T-helper 22 cell (primary cell): ENCODE data around the gene FAM107B.
"Not testable (repeated sequence)": the region's sequence is repeated elsewhere in the genome, so short reads cannot be mapped to it uniquely, and the experiment has no call there.

Experiments used
- DNase-seq: peaks from one replicate; pipeline ENCODE4 v3.0.0-alpha.2; 2020; ENCODE audit warnings: low read depth

FAM107B gene

GRCh38 chr10:14601326-14601725, 173.4 kb downstream of the FAM107B start:
- DNase-seq = no peak

DNA sequence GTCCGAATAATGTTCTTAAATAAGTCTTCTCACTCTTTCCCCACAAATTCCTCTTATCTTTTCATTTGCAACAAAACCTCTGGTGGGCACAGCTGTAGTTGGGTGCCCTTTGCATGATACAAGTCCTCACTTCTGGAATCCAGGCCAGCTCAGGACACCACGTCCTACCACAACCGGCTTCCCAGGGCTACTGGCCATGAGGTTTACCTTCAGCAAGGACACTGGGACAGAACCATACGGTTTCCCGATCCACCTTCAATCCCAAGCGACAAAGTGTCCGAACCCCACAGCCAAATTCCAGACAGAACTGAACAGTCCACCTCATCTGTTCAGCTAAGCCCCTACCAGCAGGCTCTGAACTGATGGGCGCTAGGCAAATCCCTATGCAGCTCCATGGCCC, 174.6 kb downstream of the FAM107B start:
- DNase-seq = no peak

DNA sequence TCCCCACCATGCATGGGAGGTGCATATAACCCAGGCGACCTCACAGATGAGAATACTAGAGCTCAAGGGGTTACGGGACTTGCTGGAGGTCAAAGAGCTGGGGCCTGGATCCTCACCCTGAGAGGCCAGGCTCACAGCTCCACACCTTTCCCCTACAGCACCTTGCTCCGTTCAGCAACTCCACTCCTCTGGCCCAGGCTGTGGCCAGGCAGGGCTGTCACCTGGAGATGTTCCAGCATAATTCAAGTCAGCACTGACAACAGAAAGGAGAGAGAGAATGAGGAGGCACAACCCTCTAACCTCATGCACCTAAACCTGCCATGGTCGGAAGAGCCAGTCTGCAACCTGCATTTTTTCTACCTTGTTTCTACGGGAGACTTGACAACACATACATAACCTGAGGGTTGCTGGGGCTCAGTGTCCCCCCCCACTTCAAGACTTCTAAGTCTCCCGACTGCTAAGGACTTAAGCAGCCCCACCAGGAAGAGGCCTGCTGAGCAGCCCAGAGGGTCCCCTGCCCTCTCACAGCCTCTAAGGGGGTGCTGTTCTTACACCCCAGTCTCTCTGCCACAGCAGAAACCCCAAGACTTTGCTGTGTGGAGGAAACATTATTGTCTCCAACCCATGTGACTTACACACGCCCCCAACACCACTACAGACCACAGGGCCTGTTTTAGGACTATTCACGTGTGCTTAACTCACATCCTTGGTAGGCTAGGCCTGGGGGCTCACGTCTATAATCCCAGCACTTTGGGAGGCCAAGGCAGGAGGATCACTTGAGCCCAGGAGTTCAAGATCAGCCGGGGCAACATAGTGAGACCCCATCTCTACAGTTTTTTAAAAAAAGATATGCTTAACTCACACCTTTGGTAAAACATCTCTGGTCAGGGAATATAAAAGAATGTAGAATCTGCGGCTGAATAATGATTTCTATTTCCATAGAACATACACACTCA, 175.6 kb downstream of the FAM107B start:
- DNase-seq = no peak

- DNase-seq = no peak
These were observed 179.0 kb downstream of the FAM107B start for GRCh38 chr10:14595526-14596182.

DNA sequence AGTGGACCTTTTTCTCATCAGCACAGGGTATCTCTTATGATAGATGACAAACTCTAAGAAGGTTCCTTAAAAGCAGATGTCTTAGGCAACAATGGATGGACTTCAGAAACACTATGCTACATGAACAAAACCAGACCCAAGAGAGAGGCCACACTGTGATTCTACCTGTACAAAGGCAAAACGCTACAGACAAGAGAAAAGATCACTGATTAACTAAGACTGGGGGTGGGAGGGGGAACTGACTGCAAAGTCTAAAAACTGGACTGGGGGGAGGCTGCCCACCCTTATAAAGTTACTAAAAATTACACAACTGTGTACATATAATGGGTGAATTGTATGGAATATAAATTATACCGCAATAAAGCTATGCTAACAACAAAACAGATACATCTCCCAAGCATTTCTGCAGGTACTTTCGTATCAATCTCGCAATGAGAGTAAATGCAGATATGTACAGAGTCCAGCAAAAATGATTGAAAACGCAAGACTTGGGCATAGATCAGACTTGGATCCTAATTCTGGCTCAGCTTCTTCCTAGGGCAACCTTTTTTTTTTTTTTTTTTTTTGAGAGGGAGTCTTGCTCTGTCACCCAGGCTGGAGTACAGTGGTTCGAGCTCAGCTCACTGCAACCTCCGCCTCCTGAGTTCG, 179.7 kb downstream of the FAM107B start:
- DNase-seq = no peak

- no peak for DNase-seq
These were observed 180.9 kb downstream of the FAM107B start for GRCh38 chr10:14593806-14594205.

GRCh38 chr10:14592566-14592965, 182.1 kb downstream of the FAM107B start:
- DNase-seq = no peak

DNA sequence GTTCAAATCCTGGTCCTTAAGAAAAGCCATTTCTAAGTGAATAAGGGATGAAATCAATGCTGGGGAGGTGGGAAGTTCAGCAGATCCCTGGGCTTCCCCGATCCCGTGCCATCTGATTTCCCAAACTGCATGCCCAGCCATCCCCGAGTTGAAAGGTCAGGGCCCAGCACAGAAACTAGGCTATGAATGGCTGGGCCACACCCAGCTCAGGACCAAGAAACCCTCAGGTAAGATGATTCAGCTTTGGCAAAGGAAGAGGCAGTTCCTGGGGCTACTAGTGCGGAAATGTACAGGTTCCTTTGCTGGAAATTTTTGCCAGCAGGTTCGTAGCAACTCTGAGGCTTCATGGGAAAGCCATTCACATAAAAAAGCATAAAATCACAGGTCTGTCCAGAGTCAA, 182.7 kb downstream of the FAM107B start:
- no peak for DNase-seq

DNA sequence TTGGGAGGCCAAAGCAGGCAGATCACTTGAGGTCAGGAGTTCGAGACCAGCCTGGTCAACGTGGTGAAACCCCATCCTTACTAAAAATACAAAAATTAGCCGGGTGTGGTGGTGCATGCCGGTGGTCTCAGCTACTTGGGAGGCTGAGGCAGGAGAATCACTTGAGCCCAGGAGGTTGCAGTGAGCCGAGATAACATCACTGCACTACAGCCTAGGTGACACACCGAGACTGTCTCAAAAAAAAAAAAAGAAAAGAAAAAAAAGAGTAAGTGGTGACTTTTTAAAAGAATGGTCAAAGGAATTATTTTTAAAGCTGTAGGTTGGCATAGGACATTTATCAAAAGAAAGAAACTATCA, 185.8 kb downstream of the FAM107B start:
- DNase-seq = not testable (repeated sequence)

GRCh38 chr10:14588084-14588937, 186.4 kb downstream of the FAM107B start:
- peak; percentile 45 for DNase-seq

DNA sequence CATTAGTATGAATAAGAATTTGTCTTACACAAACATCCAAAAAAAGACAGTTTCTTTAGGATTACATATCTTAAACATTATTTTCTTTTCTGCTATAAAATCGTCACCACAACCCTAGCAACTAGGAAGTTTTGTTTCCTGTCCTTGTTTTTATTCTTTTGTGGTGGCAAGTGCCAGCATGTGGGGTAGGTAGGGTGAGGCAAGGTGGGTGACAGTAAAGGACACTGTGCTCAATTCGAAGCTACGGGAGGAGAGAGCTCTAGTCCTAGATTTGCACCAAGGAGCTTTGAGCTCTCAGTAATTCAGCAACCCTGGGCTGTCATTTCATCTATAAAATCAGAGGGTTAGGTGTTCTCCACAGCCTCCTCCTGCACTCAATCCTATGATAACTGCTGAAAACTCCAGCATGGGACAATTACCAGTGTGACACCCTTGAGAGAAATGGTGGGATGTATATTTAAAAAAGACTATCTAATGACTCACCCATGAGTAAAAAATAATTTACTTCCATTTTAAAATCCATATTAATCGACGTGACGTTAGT, 187.1 kb downstream of the FAM107B start:
- no peak for DNase-seq

DNA sequence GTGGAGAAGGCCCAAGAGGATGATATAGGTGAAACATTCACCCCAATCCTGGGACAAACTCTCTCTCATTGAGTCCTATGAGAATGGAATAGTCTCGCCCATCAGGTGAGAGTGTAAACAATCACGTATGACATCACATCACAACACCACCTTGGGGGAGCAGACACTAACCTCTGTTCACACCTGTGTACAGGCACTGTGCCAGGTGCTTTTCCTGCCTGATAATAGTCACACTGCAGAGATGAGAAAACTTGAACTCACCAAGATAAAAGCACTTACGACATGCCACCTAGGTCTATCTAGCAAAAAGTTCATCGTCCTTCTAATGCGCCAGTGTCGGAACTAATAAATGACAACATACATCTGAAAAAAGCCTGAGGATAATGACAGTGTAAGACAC, 187.8 kb downstream of the FAM107B start:
- peak; percentile 79 for DNase-seq

GRCh38 chr10:14585287-14586193, 189.2 kb downstream of the FAM107B start:
- DNase-seq = no peak

DNA sequence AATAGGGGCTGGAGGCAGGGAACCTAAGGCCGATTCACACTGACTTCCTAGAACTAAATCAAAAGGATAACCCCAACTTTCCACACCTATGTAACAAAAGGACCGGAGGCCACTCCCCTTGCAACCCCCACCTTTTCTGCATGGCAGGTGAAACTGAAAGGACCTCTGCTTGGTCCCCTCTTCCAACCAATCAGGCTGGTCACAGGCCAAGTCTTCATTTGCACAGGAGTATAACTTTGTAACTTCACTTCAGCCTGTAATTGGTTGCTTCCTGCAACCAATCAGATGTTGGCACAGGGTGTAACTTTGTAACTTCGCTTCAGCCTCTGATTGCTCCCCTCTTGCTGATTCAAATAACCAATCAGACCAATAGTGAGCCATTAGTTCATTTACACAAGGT, 190.0 kb downstream of the FAM107B start:
- DNase-seq = no peak

DNA sequence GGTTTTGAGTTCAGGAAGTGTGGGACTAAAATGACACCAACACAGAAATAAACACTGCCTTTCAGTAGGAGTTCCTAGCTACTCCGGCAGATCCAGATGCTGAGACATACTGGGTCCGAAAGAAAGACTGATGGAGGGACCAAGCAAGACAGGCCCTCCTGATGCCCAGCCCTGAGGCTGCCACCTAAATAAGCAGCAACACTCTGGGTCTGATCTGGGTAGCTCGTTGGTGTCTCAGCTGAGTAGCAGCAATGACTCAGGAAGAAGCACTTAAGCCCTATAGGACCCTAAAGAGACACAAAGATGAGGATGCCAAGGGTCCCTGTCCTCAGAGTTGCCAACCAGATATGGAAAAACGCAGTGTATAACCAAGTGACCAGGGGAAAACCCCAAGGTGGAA, 190.7 kb downstream of the FAM107B start:
- no peak for DNase-seq

DNA sequence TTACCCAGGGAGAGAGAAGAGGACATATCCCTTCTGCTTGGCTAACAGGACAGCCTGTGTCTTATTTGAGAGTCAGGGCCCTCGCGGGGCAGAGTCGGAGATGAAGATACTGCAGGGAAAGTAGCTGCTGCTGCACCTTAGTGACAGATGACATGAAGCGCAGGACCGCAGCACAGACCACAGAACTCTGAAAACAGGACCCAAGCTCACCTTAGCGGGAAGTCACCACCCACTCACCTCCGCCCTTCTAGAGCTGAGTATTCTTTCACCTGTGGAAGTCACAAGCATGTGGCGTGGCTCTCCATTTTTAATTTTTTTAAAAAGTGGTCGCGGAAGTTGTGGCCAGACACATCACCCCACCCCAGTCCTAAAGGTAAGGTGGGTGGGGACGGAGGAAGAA, 191.4 kb downstream of the FAM107B start:
- DNase-seq = peak; percentile 80

DNA sequence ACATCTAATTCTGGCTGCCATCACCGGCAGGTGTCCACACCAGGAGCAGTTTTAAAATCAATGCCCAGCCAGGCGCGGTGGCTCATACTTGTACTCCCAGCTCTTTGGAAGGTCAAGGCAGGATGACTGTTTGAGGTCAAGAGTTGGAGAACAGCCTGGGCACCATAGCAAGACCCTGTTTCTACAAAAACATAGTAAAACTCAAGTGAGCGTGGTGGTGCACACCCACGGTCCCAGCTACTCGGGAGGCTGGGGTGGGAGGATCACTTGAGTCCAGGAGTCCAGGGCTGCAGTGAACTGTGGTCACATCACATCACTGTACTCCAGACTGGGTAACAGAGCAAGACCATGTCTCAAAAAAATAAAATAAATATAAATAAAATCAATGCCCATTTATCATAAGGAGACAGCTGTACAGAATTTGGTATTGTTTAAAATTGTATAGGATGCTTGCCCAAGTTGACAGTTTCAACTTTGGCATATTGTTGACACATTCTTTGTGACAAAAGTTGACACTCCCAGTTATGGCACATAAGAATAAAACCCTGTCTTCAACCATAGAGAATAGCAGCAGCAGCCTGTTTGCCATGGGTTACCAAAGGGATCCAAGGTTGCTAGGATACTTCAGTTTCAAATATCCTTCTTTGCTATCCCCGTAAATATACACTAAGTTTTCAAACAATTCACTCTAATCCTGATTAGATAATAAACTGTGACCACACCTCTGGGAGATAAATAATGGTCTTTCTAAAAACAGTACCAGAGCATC, 193.0 kb downstream of the FAM107B start:
- DNase-seq = no peak

DNA sequence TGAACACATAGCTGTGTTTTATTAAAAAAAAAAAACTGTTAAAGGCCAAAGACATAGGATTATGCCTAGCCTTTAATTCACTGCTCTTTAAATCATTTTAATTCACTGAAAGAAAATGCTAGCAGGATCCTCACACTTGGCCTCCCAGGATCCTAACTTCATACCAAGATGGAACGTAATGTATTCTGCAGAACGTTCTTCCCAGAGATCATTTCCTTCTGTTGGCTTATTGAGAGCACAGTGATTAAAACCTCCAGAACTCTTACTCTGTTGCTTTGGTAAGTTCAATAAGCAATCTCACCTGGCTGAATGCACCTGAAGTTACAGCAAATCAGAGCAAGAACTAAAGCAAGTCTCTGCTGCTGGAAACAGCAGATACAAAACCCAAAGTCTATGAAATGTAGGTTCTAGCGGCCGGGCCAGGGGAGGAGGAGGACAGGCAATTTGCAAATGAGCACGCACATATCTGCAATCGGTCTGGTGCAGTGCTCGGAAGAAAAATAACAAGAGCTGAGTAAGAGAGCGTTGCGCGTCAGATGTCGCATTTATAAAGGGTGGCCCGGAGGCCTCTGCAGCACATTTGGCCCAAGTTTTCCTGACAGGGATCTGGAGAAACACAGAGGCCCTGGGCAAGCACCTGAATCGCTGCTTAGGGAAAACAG, 193.9 kb downstream of the FAM107B start:
- no peak for DNase-seq

GRCh38 chr10:14579405-14579804, 195.3 kb downstream of the FAM107B start:
- no peak for DNase-seq
